ENCODE data around the gene TCF12.
A peak's percentile ranks its signal among the peaks of the same experiment; 100 is the strongest.
"Not testable (repeated sequence)": the region's sequence is repeated elsewhere in the genome, so short reads cannot be mapped to it uniquely, and the experiment has no call there.

The TCF12 gene

GRCh38 chr15:56930669-56931313, 12.3 kb downstream of the TCF12 start:
- no peak overlapping the region for H3K4me3 ChIP-seq

DNA sequence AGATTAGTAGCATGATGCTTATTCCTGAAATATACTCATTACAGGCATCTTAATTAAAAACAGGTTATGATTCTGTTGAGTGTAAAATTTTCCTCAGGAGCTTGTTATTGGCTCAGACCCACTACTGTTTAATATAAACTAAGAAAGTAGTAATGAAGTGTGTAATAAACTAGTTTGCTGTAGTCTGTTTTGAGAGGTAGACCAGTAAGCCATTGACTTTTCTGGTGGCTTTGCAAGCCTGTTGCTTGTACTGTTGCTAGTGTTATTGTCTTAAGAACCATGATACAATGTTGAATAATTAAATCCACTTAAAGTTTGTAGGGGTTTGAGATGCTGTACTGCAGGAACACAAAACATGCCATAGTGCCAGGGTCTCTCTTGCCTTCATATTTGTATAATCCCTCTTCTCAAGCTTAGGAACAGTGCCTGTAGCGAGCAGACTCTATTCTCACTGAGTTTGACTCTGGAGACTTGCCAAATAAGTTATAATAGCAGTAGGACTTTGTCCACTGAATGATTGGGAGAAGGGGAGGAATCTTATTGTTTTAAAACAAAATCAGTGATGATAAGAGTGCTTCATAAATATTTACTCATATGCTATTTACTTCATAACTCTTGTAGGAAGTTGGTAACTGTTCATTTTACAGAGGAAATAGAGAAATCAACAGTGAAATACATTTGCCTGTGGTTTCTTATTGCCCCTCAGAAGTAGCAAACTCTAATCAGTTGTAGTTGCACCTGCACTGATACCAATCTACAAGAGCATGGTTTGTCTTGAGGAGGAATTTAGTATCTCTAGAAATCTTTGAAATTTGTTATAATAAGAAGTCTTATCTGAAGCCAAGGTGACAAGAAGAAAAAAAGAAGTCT, 13.4 kb downstream of the TCF12 start:
- H3K36me3 ChIP-seq: no peaks in the 10 kb centered on the region
- intact Hi-C loops (cut with DNase I; ENCODE audit: low total_unique reads): no loop called here
- H3K27ac ChIP-seq: peak overlapping the region; percentile 45 to 58
- DNase-seq: no peak
- no peak for TF ChIP-seq CTCF (IDR thresholded peaks at IDR 0.05)
- H3K27me3 ChIP-seq: no peaks in the 10 kb centered on the region
- no peak overlapping the region for H3K4me3 ChIP-seq
- peaks cover 0 to 3% (median 2%) of the 10 kb centered on the region in 3 donors for H3K9me3 ChIP-seq
- H3K4me1 ChIP-seq: peaks cover 0 to 58% (median 32%) of the 10 kb centered on the region in 4 donors

More at GRCh38 chr15:56930669-56931313, 12.3 kb downstream of the TCF12 start:
- Histone ChIP-seq H3K27ac (peak overlapping the region; percentile 45 to 58), H3K36me3 (no peaks in the 10 kb centered on the region), H3K27me3 (no peaks in the 10 kb centered on the region), H3K4me1 (peaks cover 0 to 69% (median 38%) of the 10 kb centered on the region in 4 donors), H3K9me3 (peaks cover 0 to 3% (median 0%) of the 10 kb centered on the region in 3 donors)
- intact Hi-C loops (cut with DNase I; ENCODE audit: low total_unique reads): no loop called here
- TF ChIP-seq CTCF (IDR thresholded peaks at IDR 0.05): no peak
- DNase-seq: no peak

DNA sequence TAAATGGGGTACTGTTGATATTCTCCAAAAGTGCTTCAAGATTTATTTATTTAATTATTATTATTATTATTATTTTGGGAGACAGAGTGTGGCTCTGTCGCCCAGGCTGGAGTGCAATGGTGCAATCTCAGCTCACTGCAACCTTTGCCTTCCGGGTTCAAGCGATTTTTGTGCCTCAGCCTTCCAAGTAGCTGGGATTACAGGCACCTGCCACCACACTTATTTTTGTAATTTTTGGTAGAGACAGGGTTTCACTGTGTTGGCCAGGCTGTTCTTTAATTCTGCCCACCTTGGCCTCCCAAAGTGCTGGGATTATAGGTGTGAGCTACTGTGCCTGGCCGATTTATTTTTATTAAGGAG, 14.0 kb downstream of the TCF12 start:
- H3K27ac ChIP-seq; H3K36me3 ChIP-seq; H3K4me3 ChIP-seq; H3K27me3 ChIP-seq; H3K9me3 ChIP-seq; DNase-seq; intact Hi-C loops (cut with DNase I; ENCODE audit: low total_unique reads): not testable (repeated sequence)
- H3K4me1 ChIP-seq: peaks cover 0 to 52% (median 32%) of the 10 kb centered on the region in 4 donors

DNA sequence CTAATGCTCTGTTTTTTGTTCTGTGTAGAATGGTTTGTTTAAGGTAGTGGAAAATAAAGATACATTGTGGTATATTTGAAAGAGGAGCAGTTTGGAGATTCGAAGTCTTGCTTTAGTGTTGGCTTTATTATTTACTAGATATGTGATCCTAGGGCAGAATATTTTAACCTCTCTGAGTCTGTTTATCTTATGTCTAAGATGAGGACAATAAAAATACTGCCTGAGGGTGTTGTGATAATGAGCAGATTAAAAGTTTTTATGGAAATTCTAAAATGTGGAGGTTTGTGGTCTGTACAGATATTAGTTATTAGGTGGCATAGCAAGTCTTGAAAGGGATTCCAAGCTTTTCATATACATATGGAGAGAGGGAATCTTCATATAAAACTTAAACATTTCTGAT, 15.0 kb downstream of the TCF12 start:
- H3K27me3 ChIP-seq: no peaks in the 10 kb centered on the region
- no peaks in the 10 kb centered on the region for H3K36me3 ChIP-seq
- H3K27ac ChIP-seq: no peak overlapping the region
- H3K4me3 ChIP-seq: no peak overlapping the region
- H3K4me1 ChIP-seq: peaks cover 0 to 44% (median 29%) of the 10 kb centered on the region in 4 donors
- peaks cover 0 to 3% (median 2%) of the 10 kb centered on the region in 3 donors for H3K9me3 ChIP-seq
- no peak for DNase-seq
- no peak for TF ChIP-seq CTCF (IDR thresholded peaks at IDR 0.05)
- intact Hi-C loops (cut with DNase I; ENCODE audit: low total_unique reads): no loop called here

DNA sequence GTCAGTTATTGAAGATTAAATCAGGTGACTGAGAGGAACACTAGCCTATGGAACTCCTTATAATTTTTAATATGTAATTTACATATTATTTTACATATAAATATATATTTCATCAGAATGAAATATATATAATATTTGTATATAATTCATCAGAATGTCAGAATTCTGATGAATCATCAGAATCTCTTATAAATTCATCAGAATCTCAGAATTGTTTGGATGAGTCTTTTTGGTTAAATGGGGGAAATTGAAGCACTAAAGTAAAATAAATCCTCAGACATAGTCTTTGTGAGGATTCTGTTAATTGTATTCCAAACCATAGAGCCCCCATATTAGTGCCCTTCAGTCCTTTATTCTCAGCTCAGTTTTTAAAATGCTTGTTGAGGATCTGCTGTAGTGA, 15.4 kb downstream of the TCF12 start:
- H3K9me3 ChIP-seq: peaks cover 0 to 3% (median 2%) of the 10 kb centered on the region in 3 donors
- H3K27me3 ChIP-seq: no peaks in the 10 kb centered on the region
- no peak overlapping the region for H3K4me3 ChIP-seq
- TF ChIP-seq CTCF (IDR thresholded peaks at IDR 0.05): no peak
- H3K27ac ChIP-seq: no peak overlapping the region
- intact Hi-C loops (cut with DNase I; ENCODE audit: low total_unique reads): no loop called here
- no peak for DNase-seq
- H3K36me3 ChIP-seq: no peaks in the 10 kb centered on the region
- peaks cover 0 to 40% (median 27%) of the 10 kb centered on the region in 4 donors for H3K4me1 ChIP-seq

DNA sequence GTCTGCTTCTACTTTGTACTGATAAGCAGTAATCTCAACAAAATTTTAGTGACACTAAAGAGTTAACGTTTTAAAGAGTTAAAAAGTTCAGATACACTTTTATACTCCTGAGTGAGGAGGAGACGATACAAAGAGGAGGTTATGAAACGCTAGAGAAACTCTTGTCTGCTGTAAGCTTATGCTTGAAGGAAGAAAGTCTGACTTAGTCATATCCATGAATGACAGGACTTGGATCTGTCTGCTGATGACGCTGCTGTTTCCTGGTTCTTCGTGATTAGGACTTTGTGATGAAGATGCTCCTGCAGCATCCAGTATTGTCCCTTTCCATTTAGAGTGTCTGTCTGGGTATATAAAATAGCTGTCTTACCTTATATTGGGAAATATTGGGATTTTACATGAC, 15.8 kb downstream of the TCF12 start:
- no peak for TF ChIP-seq CTCF (IDR thresholded peaks at IDR 0.05)
- Histone ChIP-seq H3K36me3 (no peaks in the 10 kb centered on the region), H3K27me3 (no peaks in the 10 kb centered on the region), H3K4me1 (peaks cover 0 to 38% (median 24%) of the 10 kb centered on the region in 4 donors), H3K4me3 (no peak overlapping the region), H3K9me3 (peaks cover 0 to 3% (median 2%) of the 10 kb centered on the region in 3 donors), H3K27ac (no peak overlapping the region)
- intact Hi-C loops (cut with DNase I; ENCODE audit: low total_unique reads): no loop called here
- DNase-seq: no peak
